Measurements from ENCODE around the gene SASS6. TPM values are rescaled to one million over a fixed set of nuclear protein-coding genes. Genes with fewer than 3 reads are reported as not detected.

SASS6 gene
- total RNA-seq, 1 experiment from 2014 or later: 14.8 TPM

GRCh38 chr1:100152271-100152670 lies 19.5 kb upstream of the SASS6 start:
- Histone ChIP-seq H2AFZ (ENCODE audit: low read length) (peak overlapping the region; percentile 57; the same call in 1 of the 2 replicates), H3K36me3 (ENCODE audit: insufficient read depth, low read length) (peaks cover 28% of the 10 kb centered on the region; the same call in 1 of the 2 replicates), H3K4me3 (ENCODE audit: low read length) (no peak overlapping the region), H3K27ac (ENCODE audit: low read length) (peak overlapping the region; percentile 16), H4K20me1 (ENCODE audit: insufficient read depth, low read depth, low read length) (no peaks in the 10 kb centered on the region), H3K27me3 (ENCODE audit: low read length) (no peaks in the 10 kb centered on the region), H3K9ac (ENCODE audit: low read length) (no peak overlapping the region), H3K9me2 (replicated peaks; ENCODE audit: insufficient read depth, low read length) (no peaks in the 10 kb centered on the region), H3K79me2 (ENCODE audit: low read length) (no peaks in the 10 kb centered on the region), H3K4me1 (ENCODE audit: low read length) (peaks cover 11% of the 10 kb centered on the region), H3K4me2 (ENCODE audit: low read depth, low read length, poor library complexity, severe bottlenecking) (peak overlapping the region; percentile 29), H3K9me3 (ENCODE audit: low read length) (no peaks in the 10 kb centered on the region)
- DNase-seq: no peak

DNA sequence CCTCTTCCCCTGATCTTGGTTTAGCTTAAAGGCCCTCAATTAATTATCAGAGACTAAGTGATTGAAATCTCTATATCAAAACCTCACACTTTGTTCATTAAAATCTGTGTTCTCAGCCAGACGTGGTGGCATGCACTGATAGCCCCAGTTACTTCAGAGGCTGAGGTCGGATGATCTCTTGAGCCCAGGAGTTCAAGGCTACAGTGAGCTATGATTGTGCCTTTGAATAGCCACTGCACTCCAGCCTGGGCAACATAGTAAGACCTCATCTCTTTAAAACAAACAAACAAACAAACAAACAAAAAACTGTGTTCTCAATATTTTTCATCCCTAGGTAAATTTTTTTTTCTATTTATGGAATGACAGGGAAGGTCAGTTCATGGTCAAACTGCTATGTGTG lies 18.9 kb upstream of the SASS6 start:
- no peak overlapping the region for H3K9ac ChIP-seq (ENCODE audit: low read length)
- peak overlapping the region; percentile 16 for H3K27ac ChIP-seq (ENCODE audit: low read length)
- H3K9me3 ChIP-seq (ENCODE audit: low read length): no peaks in the 10 kb centered on the region
- H3K4me1 ChIP-seq (ENCODE audit: low read length): peaks cover 11% of the 10 kb centered on the region
- no peaks in the 10 kb centered on the region for H3K79me2 ChIP-seq (ENCODE audit: low read length)
- no peaks in the 10 kb centered on the region for H3K27me3 ChIP-seq (ENCODE audit: low read length)
- H2AFZ ChIP-seq (ENCODE audit: low read length): no peak overlapping the region
- H3K4me2 ChIP-seq (ENCODE audit: low read depth, low read length, poor library complexity, severe bottlenecking): peak overlapping the region; percentile 29
- H3K4me3 ChIP-seq (ENCODE audit: low read length): no peak overlapping the region
- DNase-seq: no peak
- H4K20me1 ChIP-seq (ENCODE audit: insufficient read depth, low read depth, low read length): no peaks in the 10 kb centered on the region
- peaks cover 30% of the 10 kb centered on the region; the same call in 1 of the 2 replicates for H3K36me3 ChIP-seq (ENCODE audit: insufficient read depth, low read length)
- H3K9me2 ChIP-seq (replicated peaks; ENCODE audit: insufficient read depth, low read length): no peaks in the 10 kb centered on the region

- H3K9me2 ChIP-seq (replicated peaks; ENCODE audit: insufficient read depth, low read length): no peaks in the 10 kb centered on the region
- H2AFZ ChIP-seq (ENCODE audit: low read length): no peak overlapping the region
- no peak overlapping the region for H3K9ac ChIP-seq (ENCODE audit: low read length)
- no peaks in the 10 kb centered on the region for H3K27me3 ChIP-seq (ENCODE audit: low read length)
- no peak overlapping the region for H3K4me3 ChIP-seq (ENCODE audit: low read length)
- no peak for DNase-seq
- no peak overlapping the region for H3K4me2 ChIP-seq (ENCODE audit: low read depth, low read length, poor library complexity, severe bottlenecking)
- H3K36me3 ChIP-seq (ENCODE audit: insufficient read depth, low read length): peaks cover 62% of the 10 kb centered on the region
- peaks cover 11% of the 10 kb centered on the region for H3K4me1 ChIP-seq (ENCODE audit: low read length)
- no peak overlapping the region for H3K27ac ChIP-seq (ENCODE audit: low read length)
- no peaks in the 10 kb centered on the region for H3K79me2 ChIP-seq (ENCODE audit: low read length)
- no peaks in the 10 kb centered on the region for H3K9me3 ChIP-seq (ENCODE audit: low read length)
- H4K20me1 ChIP-seq (ENCODE audit: insufficient read depth, low read depth, low read length): no peaks in the 10 kb centered on the region
Observed at GRCh38 chr1:100147875-100148274, 15.1 kb upstream of the SASS6 start.

DNA sequence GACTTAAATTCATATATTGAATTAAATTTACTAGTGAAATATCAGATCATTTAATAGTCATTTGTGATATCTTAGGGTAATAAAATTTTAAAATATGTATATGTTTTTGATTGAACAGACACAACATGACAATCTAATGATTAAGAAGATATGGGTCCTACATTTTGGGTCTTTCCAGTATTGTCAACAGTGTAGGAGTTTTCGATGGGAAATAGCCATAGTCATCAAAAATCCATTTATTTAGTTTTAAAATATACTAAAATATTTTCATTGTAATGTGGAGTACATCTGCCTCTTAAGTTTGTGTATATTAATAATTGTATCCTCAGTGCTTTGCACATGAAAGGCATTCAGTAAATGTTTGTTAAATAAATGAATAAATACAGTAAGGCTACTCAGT lies 14.2 kb upstream of the SASS6 start:
- H3K4me2 ChIP-seq (ENCODE audit: low read depth, low read length, poor library complexity, severe bottlenecking): no peak overlapping the region
- H3K27ac ChIP-seq (ENCODE audit: low read length): no peak overlapping the region
- no peaks in the 10 kb centered on the region for H3K79me2 ChIP-seq (ENCODE audit: low read length)
- no peaks in the 10 kb centered on the region for H3K27me3 ChIP-seq (ENCODE audit: low read length)
- H4K20me1 ChIP-seq (ENCODE audit: insufficient read depth, low read depth, low read length): no peaks in the 10 kb centered on the region
- peaks cover 71% of the 10 kb centered on the region for H3K36me3 ChIP-seq (ENCODE audit: insufficient read depth, low read length)
- H2AFZ ChIP-seq (ENCODE audit: low read length): no peak overlapping the region
- no peak overlapping the region for H3K4me3 ChIP-seq (ENCODE audit: low read length)
- no peaks in the 10 kb centered on the region for H3K9me2 ChIP-seq (replicated peaks; ENCODE audit: insufficient read depth, low read length)
- peaks cover 5% of the 10 kb centered on the region for H3K4me1 ChIP-seq (ENCODE audit: low read length)
- H3K9ac ChIP-seq (ENCODE audit: low read length): no peak overlapping the region
- no peaks in the 10 kb centered on the region for H3K9me3 ChIP-seq (ENCODE audit: low read length)
- DNase-seq: no peak

GRCh38 chr1:100145116-100145515 lies 12.4 kb upstream of the SASS6 start:
- no peak for DNase-seq
- no peaks in the 10 kb centered on the region for H3K27me3 ChIP-seq (ENCODE audit: low read length)
- H3K9ac ChIP-seq (ENCODE audit: low read length): no peak overlapping the region
- H3K9me3 ChIP-seq (ENCODE audit: low read length): no peaks in the 10 kb centered on the region
- H4K20me1 ChIP-seq (ENCODE audit: insufficient read depth, low read depth, low read length): no peaks in the 10 kb centered on the region
- H2AFZ ChIP-seq (ENCODE audit: low read length): no peak overlapping the region
- H3K4me1 ChIP-seq (ENCODE audit: low read length): no peaks in the 10 kb centered on the region
- H3K4me3 ChIP-seq (ENCODE audit: low read length): no peak overlapping the region
- H3K4me2 ChIP-seq (ENCODE audit: low read depth, low read length, poor library complexity, severe bottlenecking): no peak overlapping the region
- H3K79me2 ChIP-seq (ENCODE audit: low read length): no peaks in the 10 kb centered on the region
- H3K9me2 ChIP-seq (replicated peaks; ENCODE audit: insufficient read depth, low read length): no peaks in the 10 kb centered on the region
- no peak overlapping the region for H3K27ac ChIP-seq (ENCODE audit: low read length)
- H3K36me3 ChIP-seq (ENCODE audit: insufficient read depth, low read length): peaks cover 83% of the 10 kb centered on the region

DNA sequence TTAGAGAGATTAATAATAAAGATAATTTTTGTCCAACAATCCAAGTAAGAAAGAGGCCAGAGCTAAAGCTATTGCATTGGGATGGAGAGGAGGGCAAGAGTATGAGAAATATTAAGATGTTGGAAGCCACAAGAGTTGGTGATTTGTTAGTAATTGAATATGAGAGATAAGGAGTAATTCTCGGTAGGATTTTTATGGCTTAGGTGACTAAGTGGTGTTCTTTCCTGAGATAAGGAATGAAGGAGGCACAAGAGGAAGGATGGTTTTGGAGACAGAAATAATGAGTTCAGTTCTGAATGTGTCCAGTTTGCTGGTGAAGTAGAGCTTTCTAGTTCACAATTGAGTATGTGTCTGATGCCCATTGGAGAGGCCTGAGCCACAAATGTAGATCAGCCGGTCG lies 9.6 kb upstream of the SASS6 start:
- Histone ChIP-seq H3K4me3 (ENCODE audit: low read length) (no peak overlapping the region), H3K36me3 (ENCODE audit: insufficient read depth, low read length) (peaks cover 83% of the 10 kb centered on the region), H3K4me1 (ENCODE audit: low read length) (no peaks in the 10 kb centered on the region), H4K20me1 (ENCODE audit: insufficient read depth, low read depth, low read length) (no peaks in the 10 kb centered on the region), H3K79me2 (ENCODE audit: low read length) (no peaks in the 10 kb centered on the region), H3K27ac (ENCODE audit: low read length) (no peak overlapping the region), H3K9ac (ENCODE audit: low read length) (no peak overlapping the region), H3K27me3 (ENCODE audit: low read length) (no peaks in the 10 kb centered on the region), H3K9me3 (ENCODE audit: low read length) (no peaks in the 10 kb centered on the region), H2AFZ (ENCODE audit: low read length) (no peak overlapping the region), H3K4me2 (ENCODE audit: low read depth, low read length, poor library complexity, severe bottlenecking) (no peak overlapping the region), H3K9me2 (replicated peaks; ENCODE audit: insufficient read depth, low read length) (no peaks in the 10 kb centered on the region)
- no peak for DNase-seq

- no peaks in the 10 kb centered on the region for H3K4me1 ChIP-seq (ENCODE audit: low read length)
- no peaks in the 10 kb centered on the region for H3K27me3 ChIP-seq (ENCODE audit: low read length)
- DNase-seq: no peak
- H3K9me2 ChIP-seq (replicated peaks; ENCODE audit: insufficient read depth, low read length): no peaks in the 10 kb centered on the region
- no peak overlapping the region for H3K4me3 ChIP-seq (ENCODE audit: low read length)
- no peaks in the 10 kb centered on the region for H4K20me1 ChIP-seq (ENCODE audit: insufficient read depth, low read depth, low read length)
- H3K9ac ChIP-seq (ENCODE audit: low read length): no peak overlapping the region
- no peak overlapping the region for H2AFZ ChIP-seq (ENCODE audit: low read length)
- no peaks in the 10 kb centered on the region for H3K79me2 ChIP-seq (ENCODE audit: low read length)
- H3K9me3 ChIP-seq (ENCODE audit: low read length): no peaks in the 10 kb centered on the region
- H3K36me3 ChIP-seq (ENCODE audit: insufficient read depth, low read length): peaks cover 87% of the 10 kb centered on the region
- H3K27ac ChIP-seq (ENCODE audit: low read length): no peak overlapping the region
- H3K4me2 ChIP-seq (ENCODE audit: low read depth, low read length, poor library complexity, severe bottlenecking): no peak overlapping the region
Observed at GRCh38 chr1:100141192-100141591, 8.5 kb upstream of the SASS6 start.

DNA sequence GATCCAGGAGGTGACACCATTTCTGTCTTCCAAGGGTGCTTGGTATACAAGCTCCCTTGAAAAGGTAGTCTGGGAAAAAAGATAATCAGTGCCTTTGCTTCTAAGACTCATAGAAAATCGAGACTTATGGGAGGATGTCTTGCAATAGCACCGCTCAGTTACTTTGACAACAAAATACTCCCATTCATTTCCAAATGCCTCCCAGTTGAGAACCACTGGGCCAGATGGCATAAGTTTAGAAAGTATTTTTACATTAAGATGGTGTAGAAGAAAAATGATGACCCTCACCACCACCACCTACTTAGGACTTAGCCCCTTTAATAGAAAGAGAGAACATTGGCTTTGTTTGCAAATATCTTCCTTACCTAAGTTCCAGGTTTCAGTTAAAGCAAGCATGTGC lies 4.9 kb upstream of the SASS6 start:
- H3K36me3 ChIP-seq (ENCODE audit: insufficient read depth, low read length): peaks cover 57% of the 10 kb centered on the region

DNA sequence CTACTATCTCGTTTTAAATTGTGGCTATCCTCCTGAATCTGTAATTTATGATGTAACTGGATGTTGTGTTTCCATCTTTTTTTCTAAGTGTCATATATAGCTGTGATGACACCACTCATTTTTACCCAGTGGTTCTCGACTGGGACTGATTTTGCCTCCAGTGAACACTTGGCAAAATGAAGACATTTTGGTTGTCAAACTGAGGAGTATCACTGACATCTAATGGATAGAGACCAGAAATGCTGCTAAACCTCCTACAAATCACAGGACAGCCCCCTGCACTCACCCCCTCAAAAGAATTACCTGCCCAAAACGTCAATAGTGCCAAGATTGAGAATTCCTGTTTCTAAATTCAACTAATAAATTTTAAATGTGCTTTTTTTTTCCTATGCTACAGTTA lies 2.1 kb upstream of the SASS6 start:
- peak overlapping the region; percentile 87 for H3K4me2 ChIP-seq (ENCODE audit: low read depth, low read length, poor library complexity, severe bottlenecking)
- H3K27ac ChIP-seq (ENCODE audit: low read length): no peak overlapping the region
- H3K79me2 ChIP-seq (ENCODE audit: low read length): peaks cover 59% of the 10 kb centered on the region
- 0 out of 2 replicates have a peak overlapping the region, but pooled peaks have one; percentile 1 for H3K9ac ChIP-seq (ENCODE audit: low read length)
- H3K9me3 ChIP-seq (ENCODE audit: low read length): no peaks in the 10 kb centered on the region
- H3K27me3 ChIP-seq (ENCODE audit: low read length): no peaks in the 10 kb centered on the region
- peak overlapping the region; percentile 100; the same call in 1 of the 2 replicates for H3K4me3 ChIP-seq (ENCODE audit: low read length)
- H3K9me2 ChIP-seq (replicated peaks; ENCODE audit: insufficient read depth, low read length): no peaks in the 10 kb centered on the region
- no peak for DNase-seq
- peaks cover 33% of the 10 kb centered on the region; the same call in 1 of the 2 replicates for H3K36me3 ChIP-seq (ENCODE audit: insufficient read depth, low read length)
- peaks cover 39% of the 10 kb centered on the region for H3K4me1 ChIP-seq (ENCODE audit: low read length)
- H4K20me1 ChIP-seq (ENCODE audit: insufficient read depth, low read depth, low read length): no peaks in the 10 kb centered on the region
- no peak overlapping the region for H2AFZ ChIP-seq (ENCODE audit: low read length)

More for the DNA sequence above, 4.9 kb upstream of the SASS6 start:
- no peak for DNase-seq
- Histone ChIP-seq H3K4me1 (ENCODE audit: low read length) (peaks cover 17% of the 10 kb centered on the region), H3K27ac (ENCODE audit: low read length) (no peak overlapping the region), H3K9ac (ENCODE audit: low read length) (no peak overlapping the region), H3K27me3 (ENCODE audit: low read length) (no peaks in the 10 kb centered on the region), H3K4me2 (ENCODE audit: low read depth, low read length, poor library complexity, severe bottlenecking) (no peak overlapping the region), H2AFZ (ENCODE audit: low read length) (no peak overlapping the region), H3K4me3 (ENCODE audit: low read length) (no peak overlapping the region), H4K20me1 (ENCODE audit: insufficient read depth, low read depth, low read length) (no peaks in the 10 kb centered on the region), H3K9me2 (replicated peaks; ENCODE audit: insufficient read depth, low read length) (no peaks in the 10 kb centered on the region), H3K79me2 (ENCODE audit: low read length) (peaks cover 32% of the 10 kb centered on the region), H3K9me3 (ENCODE audit: low read length) (no peaks in the 10 kb centered on the region)

Measured in Karpas-422 (cell line).